ENCODE measurements around the gene UQCR11. TPM values are rescaled to one million over a fixed set of nuclear protein-coding genes. Genes with fewer than 3 reads are reported as not detected.

UQCR11 gene
- 100 to 1,000 TPM; 151 to 175 TPM for total RNA-seq

DNA sequence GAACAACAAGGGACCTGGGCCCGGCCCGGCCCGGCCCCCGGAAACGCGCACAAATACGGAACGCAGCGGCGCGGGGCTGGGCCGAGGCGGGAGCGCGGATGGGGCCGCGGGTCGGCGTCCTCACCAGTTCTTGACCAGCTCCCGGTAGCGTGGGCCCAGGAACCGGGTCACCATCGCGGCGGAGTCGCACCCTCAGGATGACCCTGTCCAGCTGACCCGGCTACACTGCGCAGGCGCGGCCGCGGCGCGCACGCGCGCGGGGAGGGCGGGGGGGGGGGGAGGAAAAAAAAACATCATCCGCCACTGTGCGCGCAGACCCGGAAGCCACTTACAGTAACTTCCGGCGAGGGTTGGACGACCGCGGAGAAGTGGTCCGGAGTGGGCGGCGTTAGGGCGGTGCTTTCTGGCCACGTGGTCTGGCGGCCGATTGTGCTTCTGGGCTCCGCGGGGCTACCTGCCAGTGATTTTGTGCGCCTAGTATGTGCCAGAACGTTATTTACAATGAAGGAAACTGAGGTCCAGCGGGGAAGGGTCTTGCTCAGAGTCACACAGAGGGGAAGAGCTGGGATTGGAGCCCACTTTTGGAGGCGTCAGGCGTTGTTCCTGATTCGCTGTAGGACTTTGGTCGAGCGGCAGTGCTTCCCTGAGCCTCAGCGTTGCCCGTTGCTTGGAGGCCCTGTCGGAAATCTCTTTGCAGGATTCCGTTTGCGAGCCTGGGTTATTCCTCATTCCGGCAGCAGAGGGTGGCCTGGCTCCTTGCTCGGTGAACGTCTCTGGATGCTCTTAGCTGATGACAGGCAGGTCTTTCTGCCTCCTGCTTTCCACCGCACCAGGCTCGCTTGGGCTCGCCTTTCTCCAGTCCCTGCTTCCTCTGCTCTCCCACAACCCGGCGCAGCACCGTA lies at the start of gene UQCR11:
Gene UQCR11 (minus strand): TSS at position 227 of the 902 bp plus-strand sequence. CDS start 53 bp downstream, at position 174.

GRCh38 chr19:1652471-1653299 lies 47.4 kb upstream of the UQCR11 start, which contains the start of gene TCF3:
TCF3 (minus strand) TSS chr19:1652615; CDS start chr19:1650248, 2,367 bp downstream.

GRCh38 chr19:1592755-1593500 lies 12.3 kb downstream of the UQCR11 start, which contains the start of gene MBD3:
MBD3 (minus strand) TSS chr19:1592865; CDS start chr19:1592631, 234 bp downstream.

GRCh38 chr19:1568320-1569019 lies 36.8 kb downstream of the UQCR11 start, which contains the start of gene MEX3D:
MEX3D (minus strand) TSS chr19:1568325; CDS start chr19:1568058, 267 bp downstream.

Other genes starting within 250 kb of the UQCR11 start
- 10 to 100 TPM; 88.7 to 89.9 TPM for gene NDUFS7, start 221.6 kb downstream of the UQCR11 start, total RNA-seq
- 10 to 100 TPM; 19.1 to 20.8 TPM for gene GAMT, start 203.9 kb downstream of the UQCR11 start, total RNA-seq
- 100 to 1,000 TPM; 185 to 188 TPM for gene DAZAP1, start 197.9 kb downstream of the UQCR11 start, total RNA-seq
- 1,000 to 10,000 TPM; 1,627 to 1,683 TPM for gene RPS15, start 167.1 kb downstream of the UQCR11 start, total RNA-seq
- gene APC2, start 155.3 kb downstream of the UQCR11 start, total RNA-seq, result under 1 TPM in 1 of 2 experiments, not detected in 1; 0.15 TPM
- gene C19orf25, start 126.2 kb downstream of the UQCR11 start, total RNA-seq, result 10 to 100 TPM; 33.2 to 35.7 TPM
- gene PCSK4, start 115.1 kb downstream of the UQCR11 start, total RNA-seq, result 1 to 10 TPM; 2.9 to 4.5 TPM
- 1 to 10 TPM; 1.5 to 1.6 TPM for gene REEP6, start 114.3 kb downstream of the UQCR11 start, total RNA-seq
- gene ADAMTSL5, start 92.4 kb downstream of the UQCR11 start, total RNA-seq, result 1 to 10 TPM; 5.0 to 8.1 TPM
- gene PLK5, start 81.4 kb downstream of the UQCR11 start, total RNA-seq, result not detected
- gene MEX3D, start 37.1 kb downstream of the UQCR11 start, total RNA-seq, result 10 to 100 TPM in 1 of 2 experiments, 1 to 10 TPM in 1; 9.6 to 10.0 TPM
- gene MBD3, start 12.6 kb downstream of the UQCR11 start, total RNA-seq, result 10 to 100 TPM; 74.6 to 76.7 TPM
- 10 to 100 TPM; 82.3 to 89.9 TPM for gene TCF3, start 47.2 kb upstream of the UQCR11 start, total RNA-seq
- gene ONECUT3, start 148.0 kb upstream of the UQCR11 start, total RNA-seq, result not detected
- 10 to 100 TPM; 18.8 to 20.7 TPM for gene ATP8B3, start 206.8 kb upstream of the UQCR11 start, total RNA-seq
- gene REXO1, start 243.0 kb upstream of the UQCR11 start, total RNA-seq, result 10 to 100 TPM; 44.5 to 46.7 TPM